MM.1S (cell line): ENCODE data around the gene FBXW2.

Experiments
- CTCF ChIP-seq: fragments of 300-600 bp; sonication (generic); IDR thresholded peaks from 2 replicates; pipeline ENCODE4 v1.5.1; 2016; ENCODE audit warnings: antibody characterized with exemption, low read length, mixed read lengths
- EZH2 ChIP-seq: fragments of 300-600 bp; sonication (generic); optimal IDR thresholded peaks from 2 replicates; pipeline ENCODE3; 2017; ENCODE audit warnings: low read depth, mild to moderate bottlenecking, antibody characterized with exemption, low read length, mixed read lengths
- EZH2phosphoT487 ChIP-seq: fragments of 300-600 bp; sonication (generic); IDR thresholded peaks from 2 replicates; pipeline ENCODE4 v1.6.1; 2018; ENCODE audit warnings: antibody characterized with exemption, low read length

DNA sequence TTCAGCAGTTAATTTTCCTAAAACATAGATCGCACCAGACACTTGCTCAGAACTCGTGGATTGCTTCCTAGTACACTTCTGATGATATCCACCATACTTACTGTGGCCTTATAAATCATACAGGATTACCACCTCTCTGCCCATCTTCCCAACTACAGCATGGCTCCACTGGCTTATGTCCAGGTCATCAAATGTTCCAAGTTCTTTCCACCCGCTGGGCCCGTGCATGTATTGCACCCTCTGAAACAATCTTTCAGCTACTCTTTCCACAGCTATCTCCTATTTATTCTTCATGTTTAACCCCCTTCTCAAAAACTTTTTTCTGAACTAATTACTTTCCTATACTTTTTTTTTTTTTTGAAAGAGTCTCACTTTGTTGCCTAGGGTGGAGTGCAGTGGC lies 18.5 kb downstream of the FBXW2 start:
- TF ChIP-seq CTCF (no peak), EZH2 (no peak), EZH2phosphoT487 (no peak)
